Keratinocyte (primary cell): ENCODE results near the gene BRD7. TPM values are rescaled to one million over a fixed set of nuclear protein-coding genes. Genes with fewer than 3 reads are reported as not detected.
A peak's percentile ranks its signal among the peaks of the same experiment; 100 is the strongest.

Experiments used
- DNase-seq: peaks from one replicate; pipeline ENCODE4 v3.0.0-alpha.2; 2011; ENCODE audit warnings: low read depth, missing footprints, low spot score
- FAIRE-seq: peaks from 2 replicates; lab custom pipeline; 2011; peaks lifted over from hg19 to GRCh38; lab: Jason Lieb, UNC
- H2AFZ ChIP-seq: 2 replicates; pipeline ENCODE4 v1.6.0; 2012; ENCODE audit warnings: low read length, control low read depth, inconsistent platforms; ENCODE audit not compliant: control insufficient read depth
- H3K27ac ChIP-seq: 2 replicates; pipeline ENCODE4 v1.5.1; 2011; ENCODE audit warnings: low read length; ENCODE audit not compliant: control insufficient read depth, insufficient read depth
- H3K27me3 ChIP-seq: 3 replicates; pipeline ENCODE4 v1.6.0; 2011; ENCODE audit warnings: low read length; ENCODE audit not compliant: control insufficient read depth, insufficient read depth; ENCODE audit errors: extremely low read depth
- H3K36me3 ChIP-seq, 2 experiments: 2 replicates in 1 of 2; 3 replicates in 1 of 2; pipeline ENCODE4 v1.5.1; 2011; ENCODE audit warnings: low read length in 2 of 2, mild to moderate bottlenecking in 1 of 2; ENCODE audit not compliant: control insufficient read depth in 2 of 2, insufficient read depth in 2 of 2; ENCODE audit errors: extremely low read depth in 1 of 2
- H3K4me1 ChIP-seq: 3 replicates; pipeline ENCODE4 v1.5.1; 2011; ENCODE audit warnings: low read length; ENCODE audit not compliant: control insufficient read depth, insufficient read depth; ENCODE audit errors: extremely low read depth
- H3K4me2 ChIP-seq: 3 replicates; pipeline ENCODE4 v1.6.0; 2011; ENCODE audit warnings: low read depth, low read length; ENCODE audit not compliant: control insufficient read depth, insufficient read depth; ENCODE audit errors: extremely low read depth
- H3K4me3 ChIP-seq, 3 experiments: fragments of 200-600 bp in 1 of 3; sonication (generic) in 1 of 3; 2 replicates in 2 of 3; 3 replicates in 1 of 3; pipeline ENCODE4 v1.5.1; 2011 to 2016; ENCODE audit warnings: low read length in 3 of 3, mild to moderate bottlenecking in 3 of 3, control low read depth in 2 of 3, inconsistent platforms in 1 of 3, low read depth in 1 of 3, mixed read lengths in 1 of 3, mixed run types in 1 of 3, moderate library complexity in 1 of 3; ENCODE audit not compliant: control insufficient read depth in 2 of 3, insufficient read depth in 2 of 3; ENCODE audit errors: extremely low read depth in 1 of 3
- H3K79me2 ChIP-seq: 2 replicates; pipeline ENCODE4 v1.6.0; 2012; ENCODE audit warnings: low read length; ENCODE audit not compliant: control insufficient read depth, insufficient read depth
- H3K9ac ChIP-seq: 3 replicates; pipeline ENCODE4 v1.6.0; 2011; ENCODE audit warnings: low read length; ENCODE audit not compliant: control insufficient read depth, insufficient read depth; ENCODE audit errors: extremely low read depth
- H3K9me1 ChIP-seq: 3 replicates; pipeline ENCODE4 v1.6.0; 2011; ENCODE audit warnings: low read length; ENCODE audit not compliant: control insufficient read depth, insufficient read depth; ENCODE audit errors: extremely low read depth
- H3K9me3 ChIP-seq: 2 replicates; pipeline ENCODE4 v1.5.1; 2012; ENCODE audit warnings: low read depth, low read length; ENCODE audit not compliant: control insufficient read depth
- H4K20me1 ChIP-seq: 3 replicates; pipeline ENCODE4 v1.6.0; 2011; ENCODE audit warnings: low read length; ENCODE audit not compliant: control insufficient read depth, insufficient read depth; ENCODE audit errors: extremely low read depth
- CTCF ChIP-seq, 3 experiments: IDR thresholded peaks in 1 of 3; conservative IDR thresholded peaks in 1 of 3; optimal IDR thresholded peaks in 1 of 3; 2 replicates in 2 of 3; 3 replicates in 1 of 3; pipeline versions ENCODE3 to v1.5.1; 2011; ENCODE audit warnings: low read length in 3 of 3, mild to moderate bottlenecking in 3 of 3, moderate library complexity in 2 of 3, control low read depth in 1 of 3, inconsistent platforms in 1 of 3; ENCODE audit not compliant: insufficient read depth in 2 of 3; ENCODE audit errors: extremely low read depth in 1 of 3
- EZH2 ChIP-seq: IDR thresholded peaks from one replicate; pipeline ENCODE4 v1.6.1; 2012; ENCODE audit warnings: inconsistent platforms, mild to moderate bottlenecking, low read length, moderate library complexity
- dilution Hi-C: fragments of 300-500 bp; cut with MboI; formaldehyde crosslinking; loops from one replicate; pipeline ENCODE4 v1.7.0; 2020; ENCODE audit warnings: low sequenced_read_pairs; ENCODE audit not compliant: extremely low pct_ligation_motif_present
- polyA plus RNA-seq, 5 experiments: library from polyadenylated mRNA; depleted of rRNA in 3 of 5; stranded (reverse) in 3 of 5; stranded (forward) in 1 of 5; unstranded in 1 of 5; fragments of >200 nt; gene quantifications; 1 replicate in 1 of 5; 2 replicates in 3 of 5; 3 replicates in 1 of 5; pipeline versions ENCODE4 v1.2.1 to v1.2.3, GENCODE V29; 2011 to 2012; ENCODE audit warnings: missing spikeins in 2 of 5, low read depth in 1 of 5, low replicate concordance in 1 of 5

BRD7 gene
- polyA plus RNA-seq, 1 donor (not counting 4 experiments of a cell fraction or from before 2014, with no cell fraction given) = 66.6 TPM

- DNase-seq = no peak
- H3K9me3 ChIP-seq = no peaks in the 10 kb centered on the region
- no peaks in the 10 kb centered on the region for H3K9me1 ChIP-seq
- no peaks in the 10 kb centered on the region for H3K27me3 ChIP-seq
- H3K4me3 ChIP-seq = no peak overlapping the region
- no peak overlapping the region for H2AFZ ChIP-seq
- FAIRE-seq = no peak
- TF ChIP-seq CTCF (optimal IDR thresholded peaks at IDR 0.05 in 1 of 3, IDR thresholded peaks at IDR 0.05 in 1 of 3, conservative IDR thresholded peaks at IDR 0.05 in 1 of 3; ENCODE audit: extremely low read depth in 1 of 3, insufficient read depth in 2 of 3, low read length in 3 of 3) = no peak
- no peak for TF ChIP-seq EZH2
- no peak overlapping the region for H3K4me2 ChIP-seq
- H4K20me1 ChIP-seq = no peaks in the 10 kb centered on the region
- no peak overlapping the region for H3K27ac ChIP-seq
- dilution Hi-C loops = no loop called here
- H3K79me2 ChIP-seq = no peaks in the 10 kb centered on the region
- no peaks in the 10 kb centered on the region for H3K36me3 ChIP-seq
- H3K4me1 ChIP-seq = no peaks in the 10 kb centered on the region
- H3K9ac ChIP-seq = no peak overlapping the region
These were observed 15.8 kb upstream of the BRD7 start for GRCh38 chr16:50384500-50385135.

GRCh38 chr16:50381679-50382440 lies 13.1 kb upstream of the BRD7 start:
- Histone ChIP-seq H3K9me1 (no peaks in the 10 kb centered on the region), H3K79me2 (no peaks in the 10 kb centered on the region), H3K9ac (no peak overlapping the region), H4K20me1 (no peaks in the 10 kb centered on the region), H3K27me3 (no peaks in the 10 kb centered on the region), H3K4me2 (no peak overlapping the region), H3K4me3 (no peak overlapping the region), H3K36me3 (no peaks in the 10 kb centered on the region), H3K27ac (no peak overlapping the region), H2AFZ (no peak overlapping the region), H3K9me3 (no peaks in the 10 kb centered on the region), H3K4me1 (no peaks in the 10 kb centered on the region)
- TF ChIP-seq CTCF (optimal IDR thresholded peaks at IDR 0.05 in 1 of 3, IDR thresholded peaks at IDR 0.05 in 1 of 3, conservative IDR thresholded peaks at IDR 0.05 in 1 of 3; ENCODE audit: extremely low read depth in 1 of 3, insufficient read depth in 2 of 3, low read length in 3 of 3) (peak in 1 of 3 experiments; percentile 31), EZH2 (no peak)
- FAIRE-seq (no peak), DNase-seq (no peak)
- dilution Hi-C loops = no loop called here
